SK-N-SH treated with all-trans-retinoic acid at 6 μM for 48 hours (cell line): ENCODE results near the gene ATXN10.

Source experiments
- ATAC-seq: fragments of 200-7000 bp; cut with Tn5 transposase; 3 replicates; pipeline ENCODE4 v1.9.1; 2020; ENCODE audit warnings: mild to moderate bottlenecking, moderate library complexity
- ARNTL ChIP-seq: fragments of 450-650 bp; formaldehyde crosslinking; IDR thresholded peaks from 2 replicates; pipeline ENCODE4 v1.5.0; 2020; ENCODE audit warnings: low read depth, mild to moderate bottlenecking, moderate library complexity, borderline replicate concordance
- BACH2 ChIP-seq: fragments of 250-450 bp; sonication (Bioruptor Pico); IDR thresholded peaks from 2 replicates; pipeline ENCODE4 v1.9.0; 2021; ENCODE audit warnings: mild to moderate bottlenecking, borderline replicate concordance
- CSRNP3 ChIP-seq: fragments of 250-450 bp; sonication (Bioruptor Pico); IDR thresholded peaks from 2 replicates; pipeline ENCODE4 v1.5.1; 2021; ENCODE audit warnings: mild to moderate bottlenecking, moderate library complexity
- ESRRG ChIP-seq: fragments of 250-450 bp; sonication (Bioruptor Pico); IDR thresholded peaks from 2 replicates; pipeline ENCODE4 v1.6.1; 2021; ENCODE audit warnings: mild to moderate bottlenecking
- ISL1 ChIP-seq: fragments of 250-450 bp; sonication (Bioruptor Pico); IDR thresholded peaks from 2 replicates; pipeline ENCODE4 v2.1.2; 2022; ENCODE audit warnings: mild to moderate bottlenecking, moderate library complexity
- OSR1 ChIP-seq: fragments of 250-450 bp; sonication (Bioruptor Pico); IDR thresholded peaks from 2 replicates; pipeline ENCODE4 v1.8.0; 2022; ENCODE audit warnings: moderate library complexity, mild to moderate bottlenecking, inconsistent platforms
- PATZ1 ChIP-seq: fragments of 250-450 bp; sonication (Bioruptor Pico); IDR thresholded peaks from 2 replicates; pipeline ENCODE4 v1.8.0; 2020; ENCODE audit warnings: mild to moderate bottlenecking, moderate library complexity, borderline replicate concordance
- PPARA ChIP-seq: fragments of 250-450 bp; sonication (Bioruptor Pico); IDR thresholded peaks from 2 replicates; pipeline ENCODE4 v1.5.0; 2020; ENCODE audit warnings: mild to moderate bottlenecking, borderline replicate concordance
- RARB ChIP-seq: fragments of 250-450 bp; sonication (Bioruptor Pico); IDR thresholded peaks from 2 replicates; pipeline ENCODE4 v1.8.0; 2021; ENCODE audit warnings: mild to moderate bottlenecking, moderate library complexity
- TCF4 ChIP-seq: fragments of 250-450 bp; sonication (Bioruptor Pico); IDR thresholded peaks from 2 replicates; pipeline ENCODE4 v1.8.0; 2021; ENCODE audit warnings: mild to moderate bottlenecking, moderate library complexity, borderline replicate concordance
- TOX ChIP-seq: fragments of 250-450 bp; sonication (Bioruptor Pico); IDR thresholded peaks from 2 replicates; pipeline ENCODE4 v1.8.0; 2021; ENCODE audit warnings: mild to moderate bottlenecking, moderate library complexity, borderline replicate concordance
- ZFP3 ChIP-seq: fragments of 250-450 bp; sonication (Bioruptor Pico); IDR thresholded peaks from 2 replicates; pipeline ENCODE4 v1.5.0; 2020; ENCODE audit warnings: mild to moderate bottlenecking, moderate library complexity
- ZFP30 ChIP-seq: fragments of 450-650 bp; formaldehyde crosslinking; IDR thresholded peaks from 2 replicates; pipeline ENCODE4 v1.5.0; 2022; ENCODE audit warnings: mild to moderate bottlenecking, moderate library complexity
- ZNF565 ChIP-seq: fragments of 450-650 bp; formaldehyde crosslinking; conservative IDR thresholded peaks from 2 replicates; pipeline ENCODE4 v1.5.0; 2020; ENCODE audit warnings: low read depth, mild to moderate bottlenecking, moderate library complexity
- ZNF70 ChIP-seq: fragments of 450-650 bp; formaldehyde crosslinking; IDR thresholded peaks from 2 replicates; pipeline ENCODE4 v1.5.0; 2020; ENCODE audit warnings: mild to moderate bottlenecking, moderate library complexity
- TF ChIP-seq, protein P1 (sequence below): fragments of 250-450 bp; sonication (Bioruptor Pico); IDR thresholded peaks from 2 replicates; pipeline ENCODE4 v1.5.1; 2020; ENCODE audit warnings: low read depth, mild to moderate bottlenecking, moderate library complexity
- TF ChIP-seq, protein P2 (sequence below): fragments of 250-450 bp; sonication (Bioruptor Pico); IDR thresholded peaks from 2 replicates; pipeline ENCODE4 v1.5.0; 2020; ENCODE audit warnings: mild to moderate bottlenecking, moderate library complexity
- TF ChIP-seq, protein P3 (sequence below): fragments of 250-450 bp; sonication (Bioruptor Pico); IDR thresholded peaks from 2 replicates; pipeline ENCODE4 v1.8.0; 2021; ENCODE audit warnings: low read depth, mild to moderate bottlenecking, moderate library complexity, borderline replicate concordance

Gene ATXN10

GRCh38 chr22:45880091-45880715 lies 208.6 kb downstream of the ATXN10 start:
- no peak for TF ChIP-seq TOX (CRISPR knock-in tag)
- no peak for TF ChIP-seq TCF4
- no peak for TF ChIP-seq ISL1 (CRISPR knock-in tag)
- TF ChIP-seq, protein P1, sequence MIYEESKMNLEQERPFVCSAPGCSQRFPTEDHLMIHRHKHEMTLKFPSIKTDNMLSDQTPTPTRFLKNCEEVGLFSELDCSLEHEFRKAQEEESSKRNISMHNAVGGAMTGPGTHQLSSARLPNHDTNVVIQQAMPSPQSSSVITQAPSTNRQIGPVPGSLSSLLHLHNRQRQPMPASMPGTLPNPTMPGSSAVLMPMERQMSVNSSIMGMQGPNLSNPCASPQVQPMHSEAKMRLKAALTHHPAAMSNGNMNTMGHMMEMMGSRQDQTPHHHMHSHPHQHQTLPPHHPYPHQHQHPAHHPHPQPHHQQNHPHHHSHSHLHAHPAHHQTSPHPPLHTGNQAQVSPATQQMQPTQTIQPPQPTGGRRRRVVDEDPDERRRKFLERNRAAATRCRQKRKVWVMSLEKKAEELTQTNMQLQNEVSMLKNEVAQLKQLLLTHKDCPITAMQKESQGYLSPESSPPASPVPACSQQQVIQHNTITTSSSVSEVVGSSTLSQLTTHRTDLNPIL, result no peak
- TF ChIP-seq ESRRG (CRISPR knock-in tag), result no peak
- no peak for TF ChIP-seq ZNF565 (CRISPR knock-in tag)
- TF ChIP-seq BACH2 (CRISPR knock-in tag), result no peak
- TF ChIP-seq RARB (CRISPR knock-in tag), result no peak
- TF ChIP-seq, protein P2, sequence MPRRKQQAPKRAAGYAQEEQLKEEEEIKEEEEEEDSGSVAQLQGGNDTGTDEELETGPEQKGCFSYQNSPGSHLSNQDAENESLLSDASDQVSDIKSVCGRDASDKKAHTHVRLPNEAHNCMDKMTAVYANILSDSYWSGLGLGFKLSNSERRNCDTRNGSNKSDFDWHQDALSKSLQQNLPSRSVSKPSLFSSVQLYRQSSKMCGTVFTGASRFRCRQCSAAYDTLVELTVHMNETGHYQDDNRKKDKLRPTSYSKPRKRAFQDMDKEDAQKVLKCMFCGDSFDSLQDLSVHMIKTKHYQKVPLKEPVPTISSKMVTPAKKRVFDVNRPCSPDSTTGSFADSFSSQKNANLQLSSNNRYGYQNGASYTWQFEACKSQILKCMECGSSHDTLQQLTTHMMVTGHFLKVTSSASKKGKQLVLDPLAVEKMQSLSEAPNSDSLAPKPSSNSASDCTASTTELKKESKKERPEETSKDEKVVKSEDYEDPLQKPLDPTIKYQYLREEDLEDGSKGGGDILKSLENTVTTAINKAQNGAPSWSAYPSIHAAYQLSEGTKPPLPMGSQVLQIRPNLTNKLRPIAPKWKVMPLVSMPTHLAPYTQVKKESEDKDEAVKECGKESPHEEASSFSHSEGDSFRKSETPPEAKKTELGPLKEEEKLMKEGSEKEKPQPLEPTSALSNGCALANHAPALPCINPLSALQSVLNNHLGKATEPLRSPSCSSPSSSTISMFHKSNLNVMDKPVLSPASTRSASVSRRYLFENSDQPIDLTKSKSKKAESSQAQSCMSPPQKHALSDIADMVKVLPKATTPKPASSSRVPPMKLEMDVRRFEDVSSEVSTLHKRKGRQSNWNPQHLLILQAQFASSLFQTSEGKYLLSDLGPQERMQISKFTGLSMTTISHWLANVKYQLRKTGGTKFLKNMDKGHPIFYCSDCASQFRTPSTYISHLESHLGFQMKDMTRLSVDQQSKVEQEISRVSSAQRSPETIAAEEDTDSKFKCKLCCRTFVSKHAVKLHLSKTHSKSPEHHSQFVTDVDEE (CRISPR knock-in tag), result no peak
- TF ChIP-seq CSRNP3 (CRISPR knock-in tag), result no peak
- ATAC-seq, result no peak

GRCh38 chr22:45880716-45881523 lies 209.3 kb downstream of the ATXN10 start:
- TF ChIP-seq TCF4 (no peak), ZNF565 (CRISPR knock-in tag) (no peak)
- no peak for ATAC-seq

DNA sequence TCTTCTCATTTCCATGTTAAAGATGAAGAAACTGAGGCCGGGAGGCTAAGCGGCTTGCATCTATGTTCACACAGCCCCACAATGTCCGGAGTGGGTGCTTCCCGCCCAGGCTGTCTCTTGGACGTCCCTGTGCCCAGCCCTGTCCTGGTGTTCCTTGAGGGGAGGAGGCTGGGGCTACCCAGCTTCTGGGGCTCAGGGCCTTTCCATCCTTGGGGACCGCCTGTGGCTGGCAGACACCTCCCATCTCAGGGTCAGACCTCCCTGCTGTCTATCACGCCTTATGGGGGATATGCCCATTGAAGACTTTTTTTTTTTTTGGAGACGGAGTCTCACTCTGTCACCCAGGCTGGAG lies 209.9 kb downstream of the ATXN10 start:
- TF ChIP-seq, protein P3, sequence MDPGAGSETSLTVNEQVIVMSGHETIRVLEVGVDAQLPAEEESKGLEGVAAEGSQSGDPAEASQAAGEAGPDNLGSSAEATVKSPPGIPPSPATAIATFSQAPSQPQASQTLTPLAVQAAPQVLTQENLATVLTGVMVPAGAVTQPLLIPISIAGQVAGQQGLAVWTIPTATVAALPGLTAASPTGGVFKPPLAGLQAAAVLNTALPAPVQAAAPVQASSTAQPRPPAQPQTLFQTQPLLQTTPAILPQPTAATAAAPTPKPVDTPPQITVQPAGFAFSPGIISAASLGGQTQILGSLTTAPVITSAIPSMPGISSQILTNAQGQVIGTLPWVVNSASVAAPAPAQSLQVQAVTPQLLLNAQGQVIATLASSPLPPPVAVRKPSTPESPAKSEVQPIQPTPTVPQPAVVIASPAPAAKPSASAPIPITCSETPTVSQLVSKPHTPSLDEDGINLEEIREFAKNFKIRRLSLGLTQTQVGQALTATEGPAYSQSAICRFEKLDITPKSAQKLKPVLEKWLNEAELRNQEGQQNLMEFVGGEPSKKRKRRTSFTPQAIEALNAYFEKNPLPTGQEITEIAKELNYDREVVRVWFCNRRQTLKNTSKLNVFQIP (CRISPR knock-in tag), result no peak
- no peak for TF ChIP-seq CSRNP3 (CRISPR knock-in tag)
- no peak for TF ChIP-seq ZFP3 (CRISPR knock-in tag)
- no peak for TF ChIP-seq ARNTL (CRISPR knock-in tag)
- TF ChIP-seq RARB (CRISPR knock-in tag), result no peak
- TF ChIP-seq, protein P2 (CRISPR knock-in tag), result no peak
- no peak for TF ChIP-seq PPARA
- TF ChIP-seq BACH2 (CRISPR knock-in tag), result no peak
- no peak for TF ChIP-seq TOX (CRISPR knock-in tag)
- no peak for TF ChIP-seq ISL1 (CRISPR knock-in tag)
- TF ChIP-seq ESRRG (CRISPR knock-in tag), result no peak
- TF ChIP-seq PATZ1, result no peak
- no peak for TF ChIP-seq OSR1 (CRISPR knock-in tag)
- TF ChIP-seq ZNF70 (CRISPR knock-in tag), result no peak
- no peak for TF ChIP-seq ZNF565 (CRISPR knock-in tag)
- no peak for TF ChIP-seq ZFP30 (CRISPR knock-in tag)
- TF ChIP-seq, all 23 proteins: peak for 0
- no peak for ATAC-seq
